ENCODE measurements around the gene WDR59.

Gene WDR59

GRCh38 chr16:74899816-74900215, 85.1 kb downstream of the WDR59 start:
- DNase-seq: no peak

- no peak for DNase-seq
Measured at GRCh38 chr16:74898659-74899058, 86.3 kb downstream of the WDR59 start.

GRCh38 chr16:74896389-74897370, 88.2 kb downstream of the WDR59 start:
- no peak for DNase-seq

DNA sequence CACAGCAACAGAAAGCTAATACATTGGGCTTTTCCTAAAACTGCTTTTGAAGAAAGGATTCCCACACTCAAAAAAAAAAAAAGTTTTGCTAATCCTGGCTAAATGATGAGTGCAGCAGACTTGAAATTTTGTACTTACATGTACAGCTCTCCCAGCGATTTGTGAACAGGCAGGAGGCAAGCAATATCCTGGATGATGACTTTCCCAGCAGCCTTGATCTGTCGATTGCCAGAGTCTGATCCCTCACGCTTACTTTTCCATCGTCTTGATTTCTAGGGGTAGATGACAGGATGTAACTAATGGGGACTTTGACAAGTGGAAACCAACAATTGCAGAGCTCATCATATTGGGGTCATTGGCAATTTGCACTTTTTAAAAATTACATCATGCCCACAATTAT, 91.4 kb downstream of the WDR59 start:
- no peak for DNase-seq

- DNase-seq: no peak
Measured at GRCh38 chr16:74892574-74893461, 92.1 kb downstream of the WDR59 start.

DNA sequence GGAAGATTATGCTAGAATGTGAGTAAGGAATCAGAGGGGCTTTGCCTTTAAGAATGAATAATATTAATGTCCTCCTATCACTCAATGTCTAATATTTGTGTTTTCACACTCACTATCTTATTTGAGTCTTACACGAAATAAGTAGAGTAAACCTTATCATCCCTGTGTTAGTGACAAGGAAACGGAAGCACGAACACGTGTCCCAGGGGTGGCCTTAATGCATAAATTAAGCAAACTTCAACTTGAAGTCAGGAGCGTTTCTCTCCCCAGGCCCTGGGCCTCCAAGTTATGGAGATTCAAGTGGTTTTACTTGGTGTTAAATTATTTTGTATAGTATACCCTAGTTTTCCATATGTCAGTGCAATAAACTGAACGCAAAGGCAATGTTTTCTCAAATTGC, 96.0 kb downstream of the WDR59 start:
- DNase-seq: no peak

DNA sequence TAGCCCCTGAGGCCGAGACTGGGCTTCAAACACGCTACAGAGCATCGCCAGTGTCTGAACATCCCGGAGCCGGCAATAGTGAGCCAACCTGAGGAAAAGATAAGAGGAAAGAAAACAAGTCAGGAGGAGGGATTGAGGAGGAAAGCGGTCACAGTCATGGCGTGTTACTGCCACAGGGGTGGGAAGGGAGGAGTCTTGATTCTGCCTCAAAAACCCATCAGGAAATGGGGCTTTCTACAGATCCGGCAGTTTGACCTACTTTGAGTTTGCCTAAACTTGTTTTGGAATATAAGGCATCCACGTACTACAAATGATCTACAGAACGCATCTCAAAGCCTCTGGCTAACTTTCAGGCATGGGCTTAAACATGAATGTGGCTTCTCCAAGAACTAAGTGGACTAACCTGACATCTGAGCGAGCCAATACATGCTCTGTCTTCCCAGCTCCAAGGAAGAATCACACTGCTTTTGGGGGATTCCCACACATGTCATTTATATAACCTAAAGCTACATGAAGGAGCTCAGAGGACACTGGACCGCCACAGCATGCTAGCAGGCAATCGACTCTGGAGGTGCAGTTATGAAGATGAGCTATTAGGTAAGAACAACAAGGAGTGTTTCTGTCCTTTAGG, 96.6 kb downstream of the WDR59 start:
- DNase-seq: no peak

GRCh38 chr16:74887084-74887483, 97.8 kb downstream of the WDR59 start:
- DNase-seq: no peak

GRCh38 chr16:74877706-74878105, 107.2 kb downstream of the WDR59 start:
- DNase-seq: no peak

DNA sequence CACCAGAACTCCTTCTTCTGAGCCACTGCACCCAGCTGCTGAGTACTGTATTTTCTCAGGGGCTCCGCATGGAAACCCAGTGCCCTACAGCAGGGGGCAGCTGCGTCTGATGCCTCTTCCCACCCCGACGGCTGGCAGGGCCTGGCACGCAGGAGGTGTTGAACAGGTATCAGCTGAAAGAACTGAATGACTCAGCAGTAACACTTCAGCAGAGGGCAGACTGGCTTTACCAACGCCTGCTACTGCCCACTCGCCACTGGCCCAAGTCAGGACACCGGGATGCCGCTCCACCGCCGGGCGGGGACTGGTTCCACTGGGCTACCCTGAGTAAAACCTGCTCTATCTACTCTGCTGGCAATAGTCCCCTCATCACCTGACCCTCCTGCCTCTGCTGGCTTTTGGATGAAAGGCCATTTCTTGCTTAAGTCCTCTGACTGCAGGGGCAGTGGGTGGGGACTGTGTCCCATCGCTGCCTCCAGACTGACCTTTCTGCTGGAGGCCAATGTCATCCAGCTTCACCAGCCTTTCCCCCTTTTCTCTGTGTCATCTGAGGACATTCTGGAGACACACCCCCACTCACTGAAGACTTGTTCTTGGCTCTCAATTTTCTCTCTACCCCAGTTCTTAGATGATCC, 109.9 kb downstream of the WDR59 start:
- DNase-seq: no peak

DNA sequence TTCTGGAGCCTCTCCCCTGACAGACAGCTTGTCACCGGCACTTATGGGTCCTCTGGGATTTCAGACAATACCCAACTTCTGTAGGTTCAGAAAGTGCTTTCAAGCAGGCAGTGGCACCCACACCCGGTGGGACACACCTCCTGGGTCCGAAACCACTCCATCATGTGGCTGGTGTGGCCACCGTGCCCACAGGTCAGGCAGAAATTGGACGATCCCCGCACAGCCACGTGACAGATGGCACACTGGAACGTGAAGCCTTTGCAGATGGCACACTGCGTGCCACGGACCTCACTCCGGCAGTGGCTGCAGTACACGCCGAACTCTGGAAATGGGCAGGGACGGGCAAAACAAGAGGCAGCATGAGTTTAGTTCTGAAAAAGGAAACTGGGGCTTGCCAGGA, 110.8 kb downstream of the WDR59 start:
- no peak for DNase-seq

- DNase-seq: no peak
Measured at GRCh38 chr16:74872302-74872701, 112.6 kb downstream of the WDR59 start.

DNA sequence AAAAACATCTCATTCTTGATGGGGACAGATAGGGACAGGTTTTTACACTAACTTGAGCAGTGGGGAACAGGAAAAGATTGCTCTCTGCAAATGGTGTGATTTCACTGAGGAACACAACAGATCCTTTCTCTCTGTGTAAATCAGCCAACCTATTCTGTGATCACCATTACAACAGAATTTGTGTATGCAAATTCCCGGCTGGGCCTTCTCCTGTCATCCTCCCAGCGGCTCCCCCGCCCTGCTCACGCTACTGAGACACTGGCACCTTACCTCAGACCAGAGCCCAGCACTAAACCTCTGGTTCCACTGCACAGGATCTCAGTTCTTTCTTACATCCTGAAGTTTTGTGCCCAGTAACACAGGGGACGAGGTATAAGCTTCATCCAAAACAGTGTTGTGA, 113.3 kb downstream of the WDR59 start:
- DNase-seq: no peak

- no peak for DNase-seq
Measured at GRCh38 chr16:74868501-74868900, 116.4 kb downstream of the WDR59 start.

GRCh38 chr16:74868035-74868434, 116.9 kb downstream of the WDR59 start:
- DNase-seq: no peak

- no peak for DNase-seq
Measured at GRCh38 chr16:74867281-74867849, 117.6 kb downstream of the WDR59 start.

DNA sequence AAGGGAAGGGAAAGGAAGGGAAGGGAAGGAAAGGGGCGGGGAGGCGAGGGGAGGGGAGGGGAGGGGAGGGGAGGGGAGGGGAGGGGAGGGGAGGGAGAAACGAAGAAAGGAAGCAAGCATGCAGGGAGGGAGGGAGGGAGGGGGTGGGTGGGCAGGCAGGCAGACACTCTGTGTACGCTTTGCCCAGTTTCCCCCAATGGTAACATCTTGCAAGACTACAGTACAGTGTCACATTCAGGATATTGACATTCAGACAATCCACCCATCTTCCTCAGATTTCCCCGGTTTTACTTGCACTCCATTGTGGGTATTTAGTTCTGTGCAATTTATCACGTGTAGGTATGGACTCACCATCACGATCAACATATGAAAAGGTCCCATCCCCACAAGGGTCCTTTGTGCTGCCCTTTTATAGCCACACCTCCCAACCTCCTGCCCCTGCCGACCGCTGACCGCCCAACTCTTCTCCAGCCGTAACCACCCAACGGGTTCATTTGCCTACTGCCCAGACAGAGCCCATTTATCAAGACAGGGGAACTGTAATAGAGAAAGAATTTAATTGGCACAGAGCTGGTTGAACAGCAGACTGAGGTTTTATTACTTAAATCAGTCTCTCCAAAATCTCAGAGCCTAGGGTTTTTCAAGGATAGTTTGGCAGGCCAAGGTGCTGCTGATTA, 118.9 kb downstream of the WDR59 start:
- no peak for DNase-seq

DNA sequence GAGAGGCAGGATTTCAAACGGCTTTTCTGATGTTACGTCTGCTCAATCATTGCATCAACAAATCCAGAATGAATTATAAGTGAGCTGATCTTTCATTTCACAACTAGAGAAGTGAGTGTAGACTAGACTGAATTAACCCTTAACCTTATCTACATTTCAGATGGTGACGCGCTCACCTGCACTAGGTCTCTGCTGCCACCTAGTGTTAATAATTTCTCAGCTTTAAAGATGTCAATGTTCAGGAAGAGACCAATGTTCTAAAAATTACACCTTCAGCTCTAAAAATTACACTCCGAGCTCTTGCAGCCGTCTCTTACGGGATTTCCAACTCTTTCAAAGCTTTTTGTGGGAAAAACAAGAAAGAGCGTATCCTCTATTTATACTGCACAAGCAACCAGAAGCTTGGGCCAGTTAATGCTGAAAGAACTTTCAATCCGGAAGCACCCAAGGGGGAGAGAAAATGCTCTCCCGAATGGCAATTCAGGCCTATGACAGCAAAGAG, 122.1 kb downstream of the WDR59 start:
- DNase-seq: no peak

- DNase-seq: no peak
Measured at GRCh38 chr16:74852500-74852875, 132.4 kb downstream of the WDR59 start.

GRCh38 chr16:74850027-74850426, 134.9 kb downstream of the WDR59 start:
- no peak for DNase-seq

- no peak for DNase-seq
Measured at GRCh38 chr16:74847202-74847601, 137.7 kb downstream of the WDR59 start.

GRCh38 chr16:74846714-74847113, 138.2 kb downstream of the WDR59 start:
- DNase-seq: no peak

Data from NCI-H187 treated with DMSO at 0.1 percent for 48 hours (cell line).